NCI-H345 treated with DMSO at 0.1 percent for 48 hours (cell line): ENCODE results near the gene SDHA.
"Not testable (repeated sequence)": the region's sequence is repeated elsewhere in the genome, so short reads cannot be mapped to it uniquely, and the experiment has no call there.

Experiments
- DNase-seq: peaks from one replicate; lab custom pipeline; 2025; ENCODE audit not compliant: unreplicated experiment; lab: John Stamatoyannopoulos, UW

The SDHA gene

GRCh38 chr5:296954-297353, 78.8 kb downstream of the SDHA start:
- DNase-seq, result not testable (repeated sequence)

- not testable (repeated sequence) for DNase-seq
Observed at GRCh38 chr5:297448-297847, 79.3 kb downstream of the SDHA start.

DNA sequence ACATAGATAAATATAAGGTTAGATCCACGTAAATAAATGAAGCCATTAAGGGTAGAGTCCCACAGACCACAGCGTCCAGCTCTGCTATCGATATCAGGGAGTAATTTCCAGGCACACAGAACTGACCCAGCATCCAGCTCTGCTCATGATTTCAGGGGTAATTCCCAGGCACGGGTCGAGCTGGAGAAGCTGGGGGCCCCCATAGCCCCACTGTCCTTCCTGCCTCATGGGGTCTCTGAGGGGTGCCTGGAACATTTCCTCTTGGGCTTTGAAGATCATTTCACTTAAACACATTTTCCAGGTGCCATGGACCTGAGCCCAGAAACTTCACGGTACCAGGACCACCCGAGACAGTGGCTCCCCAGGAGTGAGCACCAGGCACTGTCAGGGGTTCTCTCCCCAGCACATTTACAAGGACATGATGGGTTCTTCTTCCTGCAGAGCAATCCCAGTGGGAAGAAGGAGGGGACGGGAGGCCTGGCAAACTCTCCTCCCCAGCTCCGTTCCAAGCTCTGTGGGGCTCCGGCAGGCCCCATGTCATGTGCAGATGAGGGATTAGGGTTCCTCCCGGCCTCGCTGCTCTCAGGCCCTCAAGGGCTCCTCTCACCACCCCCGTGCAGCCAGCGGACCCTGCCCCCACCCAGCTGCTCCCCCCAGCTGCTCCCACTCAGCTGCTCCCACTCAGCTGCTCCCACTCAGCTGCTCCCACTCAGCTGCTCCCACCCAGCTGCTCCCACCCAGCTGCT, 80.0 kb downstream of the SDHA start:
- DNase-seq, result not testable (repeated sequence)

DNA sequence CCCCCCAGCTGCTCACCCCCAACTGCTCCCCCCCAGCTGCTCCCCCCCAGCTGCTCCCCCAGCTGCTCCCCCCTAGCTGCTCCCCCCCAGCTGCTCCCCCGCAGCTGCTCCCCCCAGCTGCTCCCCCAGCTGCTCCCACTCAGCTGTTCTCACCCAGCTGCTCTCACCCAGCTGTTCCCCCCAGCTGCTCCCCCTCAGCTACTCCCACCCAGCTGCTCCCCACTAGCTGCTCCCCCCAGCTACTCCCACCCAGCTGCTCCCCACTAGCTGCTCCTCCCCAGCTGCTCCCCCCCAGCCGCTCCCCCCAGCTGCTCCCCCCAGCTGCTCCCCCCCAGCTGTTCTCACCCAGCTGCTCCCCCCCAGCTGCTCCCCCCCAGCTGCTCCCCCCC, 80.6 kb downstream of the SDHA start:
- no peak for DNase-seq

- DNase-seq, result not testable (repeated sequence)
Observed at GRCh38 chr5:299921-300320, 81.8 kb downstream of the SDHA start.

- not testable (repeated sequence) for DNase-seq
Observed at GRCh38 chr5:300691-301435, 82.7 kb downstream of the SDHA start.

GRCh38 chr5:302416-302815, 84.3 kb downstream of the SDHA start:
- DNase-seq, result peak; percentile 63

GRCh38 chr5:302966-303365, 84.8 kb downstream of the SDHA start:
- no peak for DNase-seq

DNA sequence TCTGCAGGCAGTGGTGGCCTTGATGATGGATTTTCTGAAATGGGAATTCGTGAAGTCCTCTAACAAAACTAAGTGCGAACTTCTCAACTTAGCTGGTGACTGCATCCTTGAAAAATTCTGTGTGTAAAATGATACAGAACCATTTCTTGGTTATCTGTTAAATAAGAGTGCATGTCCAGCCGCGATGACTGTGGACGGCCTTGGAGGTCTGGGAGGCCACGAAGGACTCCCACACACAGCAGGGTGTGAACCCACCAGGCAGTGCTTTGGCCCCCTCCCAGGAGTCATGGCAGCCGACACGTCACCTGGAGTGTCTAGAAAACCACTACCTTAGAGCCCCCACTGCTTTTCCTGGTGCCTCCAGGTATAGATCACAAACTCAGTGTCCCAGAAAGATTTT, 85.6 kb downstream of the SDHA start:
- DNase-seq, result not testable (repeated sequence)

GRCh38 chr5:305050-305449, 86.9 kb downstream of the SDHA start:
- no peak for DNase-seq

DNA sequence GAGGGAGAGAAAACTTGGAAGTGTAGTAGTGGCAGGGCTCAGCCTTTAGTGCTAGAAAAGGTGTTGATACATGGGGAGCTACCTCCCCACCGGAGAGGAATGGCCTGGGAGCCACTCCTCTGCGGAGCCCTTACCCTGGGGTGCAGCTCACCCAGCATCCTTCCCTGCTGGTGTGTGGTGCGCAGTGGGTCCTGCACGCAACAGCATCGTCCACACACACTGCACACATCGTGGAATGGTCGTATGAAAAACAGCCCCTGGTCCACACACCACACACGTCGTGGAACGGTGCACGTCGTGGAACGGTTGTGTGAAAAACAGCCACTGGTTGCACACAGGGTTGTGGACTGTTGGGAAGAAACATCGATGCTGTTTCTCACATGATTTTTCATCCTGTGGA, 87.3 kb downstream of the SDHA start:
- no peak for DNase-seq

DNA sequence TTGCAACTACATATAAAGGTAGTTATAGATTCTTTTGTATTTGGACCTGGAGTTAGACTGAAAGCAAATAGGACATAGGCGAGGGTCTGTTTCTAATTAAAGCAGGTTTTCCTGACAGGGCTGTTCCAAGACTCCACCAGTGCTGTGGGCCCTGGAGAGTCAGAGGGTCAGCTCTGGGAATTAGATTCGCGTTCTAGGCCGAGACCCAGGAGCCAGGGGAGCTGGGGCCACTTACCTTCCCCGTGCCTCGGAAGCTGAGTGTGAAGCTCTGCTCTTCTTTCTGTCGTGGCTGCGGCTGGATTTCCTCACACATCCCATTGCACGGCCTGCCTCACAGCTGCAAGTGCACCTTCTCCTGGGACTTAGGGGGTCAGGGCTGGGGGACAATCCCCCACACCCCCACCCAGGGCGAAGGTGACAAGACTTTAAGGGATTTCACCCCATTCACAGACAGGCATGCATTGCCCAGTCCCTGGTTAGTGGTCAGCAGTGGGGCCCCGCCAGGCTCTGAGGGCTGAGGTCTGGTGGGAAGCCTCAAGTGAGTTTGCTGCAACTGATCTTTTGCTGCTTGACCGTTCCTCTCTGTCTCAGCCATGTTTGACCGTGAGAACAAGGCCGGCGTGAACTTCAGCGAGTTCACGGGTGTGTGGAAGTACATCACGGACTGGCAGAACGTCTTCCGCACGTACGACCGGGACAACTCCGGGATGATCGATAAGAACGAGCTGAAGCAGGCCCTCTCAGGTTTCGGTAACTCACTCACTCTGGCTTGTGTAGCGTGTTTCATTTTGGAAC, 88.1 kb downstream of the SDHA start:
- DNase-seq, result no peak
